Endothelial cell of umbilical vein (primary cell): Measurements from ENCODE around the gene LLPH. TPM values are rescaled to one million over a fixed set of nuclear protein-coding genes. Genes with fewer than 3 reads are reported as not detected.

Experiments
- BruUV-seq: library from RNA; stranded (reverse); fragments of 400-500 nt; replicated peaks from 2 replicates; lab custom pipeline; 2021; lab: Mats Ljungman, UMichigan
- CTCF ChIA-PET: fragments of 300-600, 350-600 bp; sonication (Branson Sonifier 250); formaldehyde crosslinking; loops from one replicate; lab custom pipeline; 2021; ENCODE audit warnings: antibody characterized with exemption, inconsistent platforms; lab: Charles Lee
- POLR2A ChIA-PET: fragments of 300-600, 350-600 bp; sonication (Branson Sonifier 250); formaldehyde crosslinking; loops from one replicate; lab custom pipeline; 2021; ENCODE audit warnings: antibody characterized with exemption, inconsistent platforms; lab: Charles Lee
- DNase-seq: peaks from one replicate; pipeline ENCODE4 v3.0.0-alpha.2; 2011; ENCODE audit warnings: low read depth, low spot score
- FAIRE-seq: peaks from 2 replicates; lab custom pipeline; 2011; peaks lifted over from hg19 to GRCh38; lab: Jason Lieb, UNC
- H2AFZ ChIP-seq: 2 replicates; pipeline ENCODE4 v1.6.0; 2012; ENCODE audit warnings: low read depth, low read length, control low read depth, inconsistent platforms
- H3K27ac ChIP-seq: 2 replicates; pipeline ENCODE4 v1.5.1; 2011; ENCODE audit warnings: low read depth, mild to moderate bottlenecking, control low read depth, low read length, moderate library complexity; ENCODE audit not compliant: insufficient read depth
- H3K27me3 ChIP-seq, 2 experiments: 2 replicates each; pipeline versions ENCODE4 v1.6.0 to v1.6.1; 2011; ENCODE audit warnings: low read length in 2 of 2, mixed read lengths in 1 of 2; ENCODE audit not compliant: control insufficient read depth in 2 of 2, insufficient read depth in 2 of 2
- H3K36me3 ChIP-seq, 2 experiments: 2 replicates in 1 of 2; 3 replicates in 1 of 2; pipeline ENCODE4 v1.5.1; 2011; ENCODE audit warnings: low read length in 2 of 2, mild to moderate bottlenecking in 1 of 2, moderate library complexity in 1 of 2; ENCODE audit not compliant: control insufficient read depth in 2 of 2, insufficient read depth in 2 of 2; ENCODE audit errors: extremely low read depth in 1 of 2
- H3K4me1 ChIP-seq: 3 replicates; pipeline ENCODE4 v1.5.1; 2011; ENCODE audit warnings: mild to moderate bottlenecking, low read length; ENCODE audit not compliant: control insufficient read depth, insufficient read depth; ENCODE audit errors: extremely low read depth
- H3K4me2 ChIP-seq: 2 replicates; pipeline ENCODE4 v1.6.1; 2011; ENCODE audit warnings: low read length, control low read depth, mixed read lengths; ENCODE audit not compliant: insufficient read depth
- H3K4me3 ChIP-seq, 3 experiments: fragments of 200-600 bp in 1 of 3; sonication (generic), shearing (Covaris generic) in 1 of 3; replicated peaks in 1 of 3; 2 replicates each; pipeline ENCODE4 v1.5.1; 2011 to 2016; ENCODE audit warnings: control low read depth in 3 of 3, low read length in 3 of 3, mild to moderate bottlenecking in 2 of 3, inconsistent platforms in 1 of 3, low read depth in 1 of 3, moderate library complexity in 1 of 3; ENCODE audit not compliant: insufficient read depth in 1 of 3
- H3K79me2 ChIP-seq: 2 replicates; pipeline ENCODE4 v1.6.0; 2012; ENCODE audit warnings: low read length, inconsistent platforms; ENCODE audit not compliant: control insufficient read depth, insufficient read depth
- H3K9ac ChIP-seq: replicated peaks from 2 replicates; pipeline ENCODE3; 2011; ENCODE audit warnings: low read length, control low read depth; ENCODE audit not compliant: insufficient read depth; ENCODE audit errors: extremely low read depth
- H3K9me1 ChIP-seq: replicated peaks from 3 replicates; pipeline ENCODE4 v1.6.0; 2011; ENCODE audit warnings: mild to moderate bottlenecking, low read length; ENCODE audit not compliant: control insufficient read depth, insufficient read depth; ENCODE audit errors: extremely low read depth
- H3K9me3 ChIP-seq: replicated peaks from 2 replicates; pipeline ENCODE4 v1.5.1; 2012; ENCODE audit warnings: low read length, inconsistent platforms; ENCODE audit not compliant: control insufficient read depth, insufficient read depth
- H4K20me1 ChIP-seq: replicated peaks from 2 replicates; pipeline ENCODE3; 2011; ENCODE audit warnings: mild to moderate bottlenecking, low read length; ENCODE audit not compliant: control insufficient read depth, insufficient read depth; ENCODE audit errors: extremely low read depth
- CTCF ChIP-seq, 2 donors: IDR thresholded peaks; 1 replicate in 1 of 2; 2 replicates in 1 of 2; pipeline ENCODE4 v1.5.1; 2011; ENCODE audit warnings: low read length in 2 of 2, mild to moderate bottlenecking in 2 of 2, moderate library complexity in 2 of 2, control low read depth in 1 of 2, inconsistent platforms in 1 of 2, low read depth in 1 of 2; ENCODE audit not compliant: insufficient read depth in 1 of 2; ENCODE audit errors: extremely low read depth in 1 of 2
- EZH2 ChIP-seq: IDR thresholded peaks from 2 replicates; pipeline ENCODE4 v1.6.1; 2012; ENCODE audit warnings: borderline replicate concordance, low read depth, mild to moderate bottlenecking, moderate library complexity, low read length, inconsistent platforms; ENCODE audit not compliant: severe bottlenecking
- FOS ChIP-seq: IDR thresholded peaks from 2 replicates; pipeline ENCODE4 v1.6.1; 2011; ENCODE audit warnings: mild to moderate bottlenecking, low read length, moderate library complexity, borderline replicate concordance; ENCODE audit not compliant: insufficient read depth
- GATA2 ChIP-seq: IDR thresholded peaks from 2 replicates; pipeline ENCODE4 v1.7.0; 2011; ENCODE audit warnings: low read depth, mild to moderate bottlenecking, moderate library complexity, mixed read lengths, low read length; ENCODE audit not compliant: insufficient read length, insufficient read depth
- JUN ChIP-seq: IDR thresholded peaks from 2 replicates; pipeline ENCODE4 v1.6.1; 2011; ENCODE audit warnings: borderline replicate concordance, low read depth; ENCODE audit not compliant: insufficient read length, insufficient read depth
- MYC ChIP-seq: IDR thresholded peaks from one replicate; pipeline ENCODE4 v1.6.1; 2011; ENCODE audit warnings: mild to moderate bottlenecking, low read depth, low read length
- POLR2A ChIP-seq: IDR thresholded peaks from 2 replicates; pipeline ENCODE4 v1.6.1; 2012; ENCODE audit warnings: low read depth, mild to moderate bottlenecking, control low read depth, low read length
- POLR2AphosphoS5 ChIP-seq: IDR thresholded peaks from 2 replicates; pipeline ENCODE4 v1.6.1; 2012; ENCODE audit warnings: low read depth, mild to moderate bottlenecking, control low read depth, low read length, moderate library complexity; ENCODE audit not compliant: insufficient read depth
- dilution Hi-C: fragments of 300-500 bp; cut with MboI; formaldehyde crosslinking; loops from one replicate; pipeline ENCODE4 v1.15.0; 2019; ENCODE audit warnings: low sequenced_read_pairs; ENCODE audit not compliant: extremely low pct_ligation_motif_present
- intact Hi-C: fragments of 100-400 bp; cut with micrococcal nuclease; formaldehyde crosslinking; loops from one replicate; pipeline ENCODE4 v1.10.0; 2022
- polyA plus RNA-seq, 4 experiments: library from polyadenylated mRNA; depleted of rRNA in 3 of 4; stranded (reverse) in 3 of 4; unstranded in 1 of 4; fragments of >200 nt; gene quantifications; 2 replicates each; pipeline versions ENCODE4 v1.2.1 to v1.2.3, GENCODE V29; 2011 to 2012; ENCODE audit warnings: missing spikeins in 1 of 4
- total RNA-seq: library from RNA; stranded (reverse); gene quantifications from 2 replicates; pipeline ENCODE4 v1.2.3, GENCODE V29; 2021
- TF ChIP-seq, protein P1 (sequence below): IDR thresholded peaks from 2 replicates; pipeline ENCODE4 v1.6.1; 2011; ENCODE audit not compliant: insufficient read depth, insufficient read length

LLPH gene
- total and polyA plus RNA-seq, 2 donors (not counting 3 experiments of a cell fraction or from before 2014, with no cell fraction given) = 4.0 to 34.0 TPM

DNA sequence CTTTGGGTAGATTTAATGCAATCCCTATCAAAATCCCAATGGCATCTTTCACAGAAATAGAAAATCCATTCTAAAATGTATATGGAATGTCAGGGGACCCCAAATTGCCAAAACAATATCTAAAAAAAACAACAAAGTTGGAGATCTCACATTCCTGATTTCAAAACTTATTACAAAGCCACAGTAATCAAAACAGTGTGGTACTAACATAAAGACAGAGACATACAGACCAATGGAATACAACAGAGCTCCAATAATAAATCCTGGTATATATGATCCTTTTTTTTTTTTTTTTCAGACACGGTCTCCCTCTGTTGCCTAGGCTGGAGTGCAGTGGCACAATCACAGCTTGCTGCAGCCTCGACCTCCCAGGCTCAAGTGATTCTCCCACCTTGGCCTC, 34.6 kb upstream of the LLPH start:
- dilution Hi-C loops (no loop called here), intact Hi-C loops (no loop called here)
- peaks cover 7% of the 10 kb centered on the region for H3K4me1 ChIP-seq
- no peak overlapping the region for H3K4me2 ChIP-seq
- H3K9me3 ChIP-seq = no peaks in the 10 kb centered on the region
- no peaks in the 10 kb centered on the region for H3K27me3 ChIP-seq
- H3K36me3 ChIP-seq = no peaks in the 10 kb centered on the region
- H4K20me1 ChIP-seq = peaks cover 3% of the 10 kb centered on the region
- no peak overlapping the region for H3K27ac ChIP-seq
- TF ChIP-seq POLR2A (no peak), EZH2 (no peak), FOS (no peak), GATA2 (no peak), JUN (no peak), MYC (no peak), CTCF (IDR thresholded peaks at IDR 0.05; ENCODE audit: extremely low read depth in 1 of 2, insufficient read depth in 1 of 2, low read depth in 1 of 2, low read length in 2 of 2) (no peak), POLR2AphosphoS5 (no peak)
- TF ChIP-seq, protein P1, sequence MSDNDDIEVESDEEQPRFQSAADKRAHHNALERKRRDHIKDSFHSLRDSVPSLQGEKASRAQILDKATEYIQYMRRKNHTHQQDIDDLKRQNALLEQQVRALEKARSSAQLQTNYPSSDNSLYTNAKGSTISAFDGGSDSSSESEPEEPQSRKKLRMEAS = no peak
- no peak overlapping the region for H3K9ac ChIP-seq
- CTCF ChIA-PET = interaction anchor here (1.0 kb wide), 1 partner anchor 15 kb away, joined by 3 read pairs; no protein-coding TSS in a partner anchor
- peaks cover 78% of the 10 kb centered on the region for H3K79me2 ChIP-seq
- H3K9me1 ChIP-seq = no peaks in the 10 kb centered on the region
- no peak overlapping the region for H2AFZ ChIP-seq
- no peak overlapping the region for H3K4me3 ChIP-seq
- DNase-seq (no peak), FAIRE-seq (no peak)
- no TSS peak for BruUV-seq
- POLR2A ChIA-PET = no interaction called here
